Tibial nerve (tissue), 4 donors: ENCODE measurements around the gene ASS1. TPM values are rescaled to one million over a fixed set of nuclear protein-coding genes. Genes with fewer than 3 reads are reported as not detected.

Experiments
- DNase-seq, 2 donors: peaks; one replicate each; pipeline ENCODE4 v3.0.0-alpha.2; 2019; ENCODE audit warnings: low spot score in 2 of 2
- H3K27ac ChIP-seq, 4 donors: fragments of 200-600 bp; sonication (generic) in 3 of 4; one replicate each; pipeline ENCODE4 v1.5.1; 2017 to 2019; ENCODE audit warnings: mild to moderate bottlenecking in 1 of 4
- H3K27me3 ChIP-seq, 2 donors: fragments of 200-600 bp; sonication (generic) in 1 of 2; one replicate each; pipeline versions ENCODE4 v1.5.1 to v1.6.0; 2017 to 2019
- H3K36me3 ChIP-seq, 3 donors: fragments of 200-600 bp; sonication (generic); one replicate each; pipeline ENCODE4 v1.5.1; 2018 to 2019
- H3K4me1 ChIP-seq, 4 donors: fragments of 200-600 bp; sonication (generic) in 3 of 4; one replicate each; pipeline ENCODE4 v1.5.1; 2017 to 2019
- H3K4me3 ChIP-seq, 4 donors: fragments of 200-600 bp; sonication (generic) in 3 of 4; one replicate each; pipeline ENCODE4 v1.5.1; 2017 to 2019; ENCODE audit warnings: mild to moderate bottlenecking in 1 of 4, moderate library complexity in 1 of 4
- H3K9me3 ChIP-seq, 4 donors: fragments of 200-600 bp; sonication (generic) in 3 of 4; one replicate each; pipeline ENCODE4 v1.5.1; 2017 to 2019
- EP300 ChIP-seq, 2 donors: sonication (generic); formaldehyde crosslinking; IDR thresholded peaks; one replicate each; pipeline ENCODE4 v1.6.1; 2017; ENCODE audit warnings: antibody characterized with exemption in 2 of 2, mild to moderate bottlenecking in 1 of 2
- POLR2A ChIP-seq, 2 donors: fragments of 450-650 bp; IDR thresholded peaks; one replicate each; pipeline ENCODE4 v1.6.1; 2017; ENCODE audit warnings: antibody characterized with exemption in 2 of 2, mild to moderate bottlenecking in 2 of 2, moderate library complexity in 2 of 2
- WGBS, 2 donors: methylation state at CpG; one replicate each; pipeline ENCODE4 v1.1.5; 2018; 5-methylcytosine and 5-hydroxymethylcytosine counted together
- total RNA-seq, 4 donors: library from RNA; depleted of rRNA; stranded (reverse); fragments of >200 nt; gene quantifications; one replicate each; pipeline ENCODE4 v1.1.0, GENCODE V29; 2016
- TF ChIP-seq, protein P1 (sequence below), 5 experiments: fragments of 200-600 bp in 3 of 5; fragments of 450-650 bp in 2 of 5; sonication (generic) in 3 of 5; IDR thresholded peaks; one replicate each; pipeline ENCODE4 v1.5.1; 2016 to 2019; ENCODE audit warnings: antibody characterized with exemption in 5 of 5, mild to moderate bottlenecking in 3 of 5, moderate library complexity in 2 of 5

Gene ASS1
- total RNA-seq, 4 donors from 2014 or later, result 170 to 375 (median 297) TPM

DNA sequence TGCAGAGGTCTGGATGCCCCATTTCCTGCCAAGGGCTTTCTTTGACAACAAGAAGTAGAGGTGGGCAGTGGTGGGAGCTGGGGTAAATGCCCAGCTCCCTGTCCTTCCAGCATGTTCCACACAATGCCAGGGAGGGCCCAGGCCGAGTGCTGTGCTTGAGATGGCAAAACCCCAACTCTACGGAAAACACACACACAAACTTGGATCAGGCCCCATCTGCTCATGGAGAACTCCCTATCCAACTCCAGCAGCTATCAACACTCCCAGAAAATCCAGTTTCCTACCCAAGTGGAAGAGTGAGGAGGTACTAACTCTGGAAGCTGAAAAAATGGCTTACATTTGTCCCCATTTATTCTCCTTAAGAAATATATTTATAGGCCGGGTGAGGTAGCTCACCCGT is 73.5 kb downstream of the ASS1 start:
- TF ChIP-seq POLR2A (IDR thresholded peaks at IDR 0.05) (no peak), EP300 (IDR thresholded peaks at IDR 0.05) (no peak)
- TF ChIP-seq, protein P1, sequence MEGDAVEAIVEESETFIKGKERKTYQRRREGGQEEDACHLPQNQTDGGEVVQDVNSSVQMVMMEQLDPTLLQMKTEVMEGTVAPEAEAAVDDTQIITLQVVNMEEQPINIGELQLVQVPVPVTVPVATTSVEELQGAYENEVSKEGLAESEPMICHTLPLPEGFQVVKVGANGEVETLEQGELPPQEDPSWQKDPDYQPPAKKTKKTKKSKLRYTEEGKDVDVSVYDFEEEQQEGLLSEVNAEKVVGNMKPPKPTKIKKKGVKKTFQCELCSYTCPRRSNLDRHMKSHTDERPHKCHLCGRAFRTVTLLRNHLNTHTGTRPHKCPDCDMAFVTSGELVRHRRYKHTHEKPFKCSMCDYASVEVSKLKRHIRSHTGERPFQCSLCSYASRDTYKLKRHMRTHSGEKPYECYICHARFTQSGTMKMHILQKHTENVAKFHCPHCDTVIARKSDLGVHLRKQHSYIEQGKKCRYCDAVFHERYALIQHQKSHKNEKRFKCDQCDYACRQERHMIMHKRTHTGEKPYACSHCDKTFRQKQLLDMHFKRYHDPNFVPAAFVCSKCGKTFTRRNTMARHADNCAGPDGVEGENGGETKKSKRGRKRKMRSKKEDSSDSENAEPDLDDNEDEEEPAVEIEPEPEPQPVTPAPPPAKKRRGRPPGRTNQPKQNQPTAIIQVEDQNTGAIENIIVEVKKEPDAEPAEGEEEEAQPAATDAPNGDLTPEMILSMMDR (IDR thresholded peaks at IDR 0.05), result no peak
- Histone ChIP-seq H3K27ac (no peak overlapping the region), H3K4me1 (no peaks in the 10 kb centered on the region), H3K27me3 (no peaks in the 10 kb centered on the region), H3K9me3 (no peaks in the 10 kb centered on the region), H3K4me3 (no peak overlapping the region), H3K36me3 (no peaks in the 10 kb centered on the region)
- DNase-seq, result no peak
- 84 to 87% methylated on average over 4 of the region's 4 CpGs for WGBS, 2 donors

GRCh38 chr9:130518943-130519799 is 74.4 kb downstream of the ASS1 start:
- Histone ChIP-seq H3K36me3 (no peaks in the 10 kb centered on the region), H3K27ac (no peak overlapping the region), H3K27me3 (peaks cover 0 to 7% of the 10 kb centered on the region in 2 donors), H3K9me3 (no peaks in the 10 kb centered on the region), H3K4me1 (no peaks in the 10 kb centered on the region), H3K4me3 (no peak overlapping the region)
- 64 to 71% methylated on average over 18 to 24 of the region's 24 CpGs for WGBS, 2 donors
- TF ChIP-seq POLR2A (IDR thresholded peaks at IDR 0.05) (no peak), EP300 (IDR thresholded peaks at IDR 0.05) (no peak)
- TF ChIP-seq, protein P1 (IDR thresholded peaks at IDR 0.05), result no peak
- no peak for DNase-seq

- H3K4me1 ChIP-seq, result no peaks in the 10 kb centered on the region
- no peak for DNase-seq
- TF ChIP-seq POLR2A (IDR thresholded peaks at IDR 0.05) (no peak), EP300 (IDR thresholded peaks at IDR 0.05) (no peak)
- TF ChIP-seq, protein P1 (IDR thresholded peaks at IDR 0.05), result no peak
- peaks cover 0 to 15% of the 10 kb centered on the region in 2 donors for H3K27me3 ChIP-seq
- no peak overlapping the region for H3K27ac ChIP-seq
- no peaks in the 10 kb centered on the region for H3K36me3 ChIP-seq
- no peak overlapping the region for H3K4me3 ChIP-seq
- no peaks in the 10 kb centered on the region for H3K9me3 ChIP-seq
- WGBS, 2 donors, result 86 to 87% methylated on average over 5 of the region's 5 CpGs
Measured at GRCh38 chr9:130519927-130520326, 75.2 kb downstream of the ASS1 start.

GRCh38 chr9:130521715-130522114 is 77.0 kb downstream of the ASS1 start:
- no peak for DNase-seq
- no peak overlapping the region for H3K27ac ChIP-seq

More at GRCh38 chr9:130521715-130522114, 77.0 kb downstream of the ASS1 start:
- Histone ChIP-seq H3K4me1 (no peaks in the 10 kb centered on the region), H3K36me3 (no peaks in the 10 kb centered on the region), H3K27me3 (peaks cover 0 to 27% of the 10 kb centered on the region in 2 donors), H3K4me3 (no peak overlapping the region), H3K9me3 (no peaks in the 10 kb centered on the region)
- WGBS, 2 donors, result 74 to 100% methylated on average over 3 to 5 of the region's 5 CpGs
- TF ChIP-seq EP300 (IDR thresholded peaks at IDR 0.05) (no peak), POLR2A (IDR thresholded peaks at IDR 0.05) (no peak)
- TF ChIP-seq, protein P1 (IDR thresholded peaks at IDR 0.05), result no peak
